GM10266 (cell line): Measurements from ENCODE around the gene ST8SIA1.
"Not testable (repeated sequence)": the region's sequence is repeated elsewhere in the genome, so short reads cannot be mapped to it uniquely, and the experiment has no call there.

ENCODE experiments used
- DNase-seq: peaks from one replicate; pipeline ENCODE4 v3.0.0; 2012; ENCODE audit errors: extremely low spot score
- CTCF ChIP-seq: IDR thresholded peaks from 2 replicates; pipeline ENCODE4 v1.5.1; 2012; ENCODE audit warnings: mild to moderate bottlenecking, low read depth; ENCODE audit not compliant: control insufficient read depth, insufficient read depth; ENCODE audit errors: missing control alignments

The ST8SIA1 gene

DNA sequence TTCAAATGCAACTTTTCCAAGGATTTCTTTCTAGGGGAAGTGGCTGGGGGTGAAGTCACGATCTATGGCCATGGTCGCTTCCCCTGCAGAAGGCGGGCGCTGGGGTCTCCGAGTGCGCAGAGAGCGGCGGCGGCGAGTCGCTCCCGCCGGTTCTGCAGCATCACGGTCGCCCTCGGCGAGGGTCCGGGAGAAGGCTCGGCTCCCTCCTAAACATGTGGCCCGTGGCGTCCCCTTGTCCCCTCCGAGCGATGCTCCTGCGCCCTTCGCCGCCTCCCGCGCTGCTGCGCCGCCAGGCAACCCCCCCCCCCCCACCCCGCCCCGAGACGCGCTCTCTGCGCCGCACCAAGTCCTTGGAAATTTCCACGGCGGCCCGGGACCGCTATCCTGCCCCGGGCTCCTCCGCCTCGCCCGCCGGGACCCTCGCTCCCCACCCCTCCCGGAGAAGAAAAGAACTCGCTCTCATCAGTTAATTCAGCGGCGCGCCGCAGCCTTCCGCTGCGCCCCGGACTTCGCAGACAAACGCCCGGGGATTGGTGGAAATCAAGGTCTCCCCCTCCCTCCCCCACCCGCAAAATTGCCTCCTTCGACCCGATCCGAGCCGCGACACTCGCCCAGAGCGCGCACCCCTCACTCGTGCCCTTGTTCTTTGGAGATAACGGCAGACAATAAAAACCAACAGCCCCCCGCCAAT lies at the start of gene ST8SIA1:
TSS of gene ST8SIA1 (minus strand) at position 298 of the 691 bp plus-strand sequence. CDS start 475 bp downstream, outside the sequence.
- peak; percentile 46 for DNase-seq
- no peak for TF ChIP-seq CTCF

GRCh38 chr12:22380031-22380430 lies 45.5 kb upstream of the ST8SIA1 start:
- no peak for TF ChIP-seq CTCF
- DNase-seq = no peak

- no peak for DNase-seq
Measured at GRCh38 chr12:22377731-22378496, 43.4 kb upstream of the ST8SIA1 start.

GRCh38 chr12:22376596-22377150 lies 42.2 kb upstream of the ST8SIA1 start:
- not testable (repeated sequence) for DNase-seq

More at GRCh38 chr12:22377731-22378496, 43.4 kb upstream of the ST8SIA1 start:
- no peak for TF ChIP-seq CTCF

DNA sequence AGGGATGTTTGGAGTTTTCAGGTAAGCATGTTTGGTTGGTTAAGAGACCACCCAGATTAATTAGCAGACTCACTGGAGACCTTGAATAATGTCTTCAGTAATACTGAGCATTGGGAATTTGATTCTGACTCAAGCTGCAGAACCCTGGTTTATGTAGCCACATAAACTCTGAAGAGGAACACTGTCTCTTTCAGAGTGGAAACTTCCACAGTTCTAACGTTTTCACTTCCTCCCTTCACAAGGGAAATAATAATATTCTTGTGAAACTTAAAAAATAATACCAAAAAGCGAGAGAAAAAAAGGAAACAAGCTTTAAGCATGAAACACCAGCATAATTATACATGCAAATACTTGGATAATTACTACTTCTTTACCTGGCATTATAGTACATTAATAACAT lies 40.0 kb upstream of the ST8SIA1 start:
- TF ChIP-seq CTCF = no peak
- DNase-seq = no peak

GRCh38 chr12:22372277-22372837 lies 37.9 kb upstream of the ST8SIA1 start:
- no peak for DNase-seq
- TF ChIP-seq CTCF = no peak

DNA sequence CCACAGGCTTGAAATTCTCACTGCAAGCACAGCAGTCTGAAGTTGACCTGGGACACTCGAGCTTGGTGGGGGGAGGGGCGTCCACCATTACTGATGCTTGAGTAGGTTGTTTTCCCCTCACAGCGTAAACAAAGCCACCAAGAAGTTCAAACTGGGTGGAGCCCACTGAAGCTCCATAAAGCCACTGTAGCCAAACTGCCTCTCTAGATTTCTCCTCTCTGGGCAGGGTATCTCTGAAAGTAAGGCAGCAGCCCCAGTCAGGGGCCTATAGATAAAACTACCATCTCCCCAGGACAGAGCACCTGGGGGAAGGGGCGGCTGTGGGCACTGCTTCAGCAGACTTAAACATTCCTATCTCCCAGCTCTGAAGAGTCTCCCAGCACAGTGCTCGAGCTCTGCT lies 31.7 kb upstream of the ST8SIA1 start:
- no peak for DNase-seq
- no peak for TF ChIP-seq CTCF
